ENCODE measurements around the gene IFNAR1. TPM values are rescaled to one million over a fixed set of nuclear protein-coding genes. Genes with fewer than 3 reads are reported as not detected.
"Not testable (repeated sequence)": the region's sequence is repeated elsewhere in the genome, so short reads cannot be mapped to it uniquely, and the experiment has no call there.

Gene IFNAR1
- polyA plus RNA-seq, 1 donor from 2014 or later = 15.5 TPM

DNA sequence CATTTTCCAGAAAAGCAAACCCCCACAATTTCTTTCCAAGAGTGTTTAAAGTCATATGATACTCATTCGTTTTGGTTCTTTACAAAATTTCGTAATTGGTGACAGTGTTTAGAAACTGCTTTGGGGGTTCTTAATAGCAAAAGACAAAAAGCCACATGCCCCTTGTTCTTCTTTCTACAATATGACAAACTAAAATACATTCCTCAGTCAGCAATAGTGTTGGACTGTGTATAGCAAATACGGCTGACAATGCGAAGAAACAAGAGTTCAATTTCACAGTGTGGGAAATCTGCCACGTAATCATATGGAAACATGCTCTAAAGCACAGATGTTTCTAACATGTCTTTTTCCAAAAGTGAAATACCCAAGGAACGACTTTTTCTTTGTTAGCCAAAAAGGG is 7.6 kb upstream of the IFNAR1 start:
- no peaks in the 10 kb centered on the region for H4K20me1 ChIP-seq (ENCODE audit: insufficient read depth)
- H3K9me2 ChIP-seq (ENCODE audit: insufficient read depth, low read length) = no peaks in the 10 kb centered on the region
- H3K4me2 ChIP-seq (ENCODE audit: low read length) = no peak overlapping the region
- TF ChIP-seq RAD21 (conservative IDR thresholded peaks at IDR 0.05) = no peak
- no peak for TF ChIP-seq SMC3 (conservative IDR thresholded peaks at IDR 0.05; ENCODE audit: poor library complexity)
- TF ChIP-seq, protein P1, sequence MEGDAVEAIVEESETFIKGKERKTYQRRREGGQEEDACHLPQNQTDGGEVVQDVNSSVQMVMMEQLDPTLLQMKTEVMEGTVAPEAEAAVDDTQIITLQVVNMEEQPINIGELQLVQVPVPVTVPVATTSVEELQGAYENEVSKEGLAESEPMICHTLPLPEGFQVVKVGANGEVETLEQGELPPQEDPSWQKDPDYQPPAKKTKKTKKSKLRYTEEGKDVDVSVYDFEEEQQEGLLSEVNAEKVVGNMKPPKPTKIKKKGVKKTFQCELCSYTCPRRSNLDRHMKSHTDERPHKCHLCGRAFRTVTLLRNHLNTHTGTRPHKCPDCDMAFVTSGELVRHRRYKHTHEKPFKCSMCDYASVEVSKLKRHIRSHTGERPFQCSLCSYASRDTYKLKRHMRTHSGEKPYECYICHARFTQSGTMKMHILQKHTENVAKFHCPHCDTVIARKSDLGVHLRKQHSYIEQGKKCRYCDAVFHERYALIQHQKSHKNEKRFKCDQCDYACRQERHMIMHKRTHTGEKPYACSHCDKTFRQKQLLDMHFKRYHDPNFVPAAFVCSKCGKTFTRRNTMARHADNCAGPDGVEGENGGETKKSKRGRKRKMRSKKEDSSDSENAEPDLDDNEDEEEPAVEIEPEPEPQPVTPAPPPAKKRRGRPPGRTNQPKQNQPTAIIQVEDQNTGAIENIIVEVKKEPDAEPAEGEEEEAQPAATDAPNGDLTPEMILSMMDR (IDR thresholded peaks at IDR 0.05; ENCODE audit: poor library complexity, severe bottlenecking) = no peak
- no peak for TF ChIP-seq TAF1 (IDR thresholded peaks at IDR 0.05; ENCODE audit: low read depth)
- TF ChIP-seq REST (IDR thresholded peaks at IDR 0.05; ENCODE audit: borderline replicate concordance) = no peak
- no peak for TF ChIP-seq EZH2 (IDR thresholded peaks at IDR 0.05; ENCODE audit: borderline replicate concordance, insufficient read depth, low read length, poor library complexity, severe bottlenecking)
- TF ChIP-seq POLR2AphosphoS5 (IDR thresholded peaks at IDR 0.05) = no peak
- no peak for TF ChIP-seq EP300 (conservative IDR thresholded peaks at IDR 0.05; ENCODE audit: poor library complexity, severe bottlenecking)
- no peaks in the 10 kb centered on the region for H3K79me2 ChIP-seq (replicated peaks; ENCODE audit: insufficient read depth, low read length)
- no peaks in the 10 kb centered on the region for H3K27me3 ChIP-seq (ENCODE audit: insufficient read depth, low read depth, low read length)
- no peaks in the 10 kb centered on the region for H3K36me3 ChIP-seq (ENCODE audit: insufficient read depth, low read length)
- H2AFZ ChIP-seq (ENCODE audit: low read depth, low read length) = no peak overlapping the region
- no peaks in the 10 kb centered on the region for H3F3A ChIP-seq (ENCODE audit: insufficient read depth, low read length, poor library complexity, severe bottlenecking)
- H3K9me3 ChIP-seq (ENCODE audit: low read length) = no peaks in the 10 kb centered on the region
- no peak overlapping the region for H3K9ac ChIP-seq (ENCODE audit: low read length)
- H3K27ac ChIP-seq (ENCODE audit: low read length) = no peak overlapping the region
- no peak overlapping the region for H3K4me3 ChIP-seq (ENCODE audit: low read length)

GRCh38 chr21:33317786-33318486 is 6.8 kb upstream of the IFNAR1 start:
- Histone ChIP-seq H3K4me3 (ENCODE audit: low read length) (no peak overlapping the region), H3K9ac (ENCODE audit: low read length) (no peak overlapping the region), H2AFZ (ENCODE audit: low read depth, low read length) (no peak overlapping the region), H3K9me3 (ENCODE audit: low read length) (no peaks in the 10 kb centered on the region), H3K4me2 (ENCODE audit: low read length) (no peak overlapping the region), H3K36me3 (ENCODE audit: insufficient read depth, low read length) (no peaks in the 10 kb centered on the region), H3F3A (ENCODE audit: insufficient read depth, low read length, poor library complexity, severe bottlenecking) (no peaks in the 10 kb centered on the region), H3K27ac (ENCODE audit: low read length) (no peak overlapping the region), H3K9me2 (ENCODE audit: insufficient read depth, low read length) (no peaks in the 10 kb centered on the region), H3K27me3 (ENCODE audit: insufficient read depth, low read depth, low read length) (no peaks in the 10 kb centered on the region), H4K20me1 (ENCODE audit: insufficient read depth) (no peaks in the 10 kb centered on the region), H3K79me2 (replicated peaks; ENCODE audit: insufficient read depth, low read length) (no peaks in the 10 kb centered on the region)
- no peak for TF ChIP-seq EP300 (conservative IDR thresholded peaks at IDR 0.05; ENCODE audit: poor library complexity, severe bottlenecking)
- TF ChIP-seq, protein P1 (IDR thresholded peaks at IDR 0.05; ENCODE audit: poor library complexity, severe bottlenecking) = no peak
- no peak for TF ChIP-seq MXI1 (conservative IDR thresholded peaks at IDR 0.05; ENCODE audit: poor library complexity, severe bottlenecking)
- no peak for TF ChIP-seq REST (IDR thresholded peaks at IDR 0.05; ENCODE audit: borderline replicate concordance)
- TF ChIP-seq POLR2AphosphoS5 (IDR thresholded peaks at IDR 0.05) = no peak
- TF ChIP-seq RAD21 (conservative IDR thresholded peaks at IDR 0.05) = no peak
- no peak for TF ChIP-seq EZH2 (IDR thresholded peaks at IDR 0.05; ENCODE audit: borderline replicate concordance, insufficient read depth, low read length, poor library complexity, severe bottlenecking)
- no peak for TF ChIP-seq SMC3 (conservative IDR thresholded peaks at IDR 0.05; ENCODE audit: poor library complexity)
- no peak for TF ChIP-seq TAF1 (IDR thresholded peaks at IDR 0.05; ENCODE audit: low read depth)

DNA sequence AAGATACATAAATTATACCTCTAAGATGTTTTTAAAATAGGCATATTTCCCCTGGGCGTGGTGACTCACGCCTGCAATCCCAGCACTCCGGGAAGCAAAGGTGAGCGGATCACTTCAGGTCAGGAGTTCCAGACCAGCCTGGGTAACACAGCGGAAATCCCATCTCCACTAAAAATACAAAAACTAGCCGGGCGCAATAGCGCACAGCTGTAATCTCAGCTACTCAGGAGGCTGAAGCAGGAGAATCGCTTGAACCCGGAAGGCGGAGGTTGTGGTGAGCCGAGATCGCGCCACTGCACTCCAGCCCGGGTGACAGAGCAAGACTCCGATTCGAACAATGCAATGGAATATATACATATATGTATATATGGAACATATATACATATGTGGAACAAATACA is 3.8 kb upstream of the IFNAR1 start:
- not testable (repeated sequence) for H3K79me2 ChIP-seq (replicated peaks; ENCODE audit: insufficient read depth, low read length); H3F3A ChIP-seq (ENCODE audit: insufficient read depth, low read length, poor library complexity, severe bottlenecking); H3K4me3 ChIP-seq (ENCODE audit: low read length); H3K27me3 ChIP-seq (ENCODE audit: insufficient read depth, low read depth, low read length); H3K9ac ChIP-seq (ENCODE audit: low read length); H3K4me2 ChIP-seq (ENCODE audit: low read length); H3K36me3 ChIP-seq (ENCODE audit: insufficient read depth, low read length); H2AFZ ChIP-seq (ENCODE audit: low read depth, low read length); H3K9me2 ChIP-seq (ENCODE audit: insufficient read depth, low read length); H4K20me1 ChIP-seq (ENCODE audit: insufficient read depth); H3K27ac ChIP-seq (ENCODE audit: low read length); H3K9me3 ChIP-seq (ENCODE audit: low read length)
